WTC11 (cell line): ENCODE results near the gene KIF22.

Experiments
- FOXJ3 ChIP-seq: sonication (generic); formaldehyde crosslinking; IDR thresholded peaks from 2 replicates; pipeline ENCODE4 v1.9.0; 2021; ENCODE audit warnings: missing genetic modification reagents, mild to moderate bottlenecking, borderline replicate concordance
- JUN ChIP-seq: sonication (generic); formaldehyde crosslinking; IDR thresholded peaks from 2 replicates; pipeline ENCODE4 v1.8.0; 2023; ENCODE audit warnings: mild to moderate bottlenecking, missing genetic modification reagents
- NFE2L1 ChIP-seq: sonication (generic); formaldehyde crosslinking; IDR thresholded peaks from 2 replicates; pipeline ENCODE4 v1.8.1; 2023; ENCODE audit warnings: missing genetic modification reagents
- SP1 ChIP-seq: sonication (generic); formaldehyde crosslinking; conservative IDR thresholded peaks from 2 replicates; pipeline ENCODE4 v1.8.1; 2022; ENCODE audit warnings: missing genetic modification reagents
- ZNF232 ChIP-seq: sonication (generic); formaldehyde crosslinking; IDR thresholded peaks from 2 replicates; pipeline ENCODE4 v1.8.0; 2022; ENCODE audit warnings: mild to moderate bottlenecking, missing genetic modification reagents
- TF ChIP-seq, protein P1 (sequence below): fragments of 200-600 bp; IDR thresholded peaks from 2 replicates; pipeline ENCODE4 v1.8.0; 2022; ENCODE audit warnings: antibody characterized with exemption
- TF ChIP-seq, protein P2 (sequence below): sonication (generic); formaldehyde crosslinking; IDR thresholded peaks from 2 replicates; pipeline ENCODE4 v1.8.0; 2022; ENCODE audit warnings: mild to moderate bottlenecking, missing genetic modification reagents
- TF ChIP-seq, protein P3 (sequence below): sonication (generic); formaldehyde crosslinking; IDR thresholded peaks from 2 replicates; pipeline ENCODE4 v1.8.1; 2023; ENCODE audit warnings: mild to moderate bottlenecking, moderate library complexity, missing genetic modification reagents
- TF ChIP-seq, protein P4 (sequence below): sonication (generic); formaldehyde crosslinking; conservative IDR thresholded peaks from 2 replicates; pipeline ENCODE4 v1.8.1; 2022; ENCODE audit warnings: mild to moderate bottlenecking, missing genetic modification reagents
- TF ChIP-seq, protein P5 (sequence below): sonication (generic); formaldehyde crosslinking; IDR thresholded peaks from 2 replicates; pipeline ENCODE4 v1.8.0; 2023; ENCODE audit warnings: missing genetic modification reagents
- TF ChIP-seq, protein P6 (sequence below): sonication (generic); formaldehyde crosslinking; IDR thresholded peaks from 2 replicates; pipeline ENCODE4 v1.8.1; 2022; ENCODE audit warnings: low read depth, missing genetic modification reagents, borderline replicate concordance
- TF ChIP-seq, protein P7 (sequence below): sonication (generic); formaldehyde crosslinking; IDR thresholded peaks from 2 replicates; pipeline ENCODE4 v1.8.0; 2023; ENCODE audit warnings: missing genetic modification reagents, mild to moderate bottlenecking, borderline replicate concordance
- TF ChIP-seq, protein P8 (sequence below): sonication (generic); formaldehyde crosslinking; conservative IDR thresholded peaks from 2 replicates; pipeline ENCODE4 v1.8.1; 2023; ENCODE audit warnings: mild to moderate bottlenecking, low read depth, missing genetic modification reagents, moderate library complexity

DNA sequence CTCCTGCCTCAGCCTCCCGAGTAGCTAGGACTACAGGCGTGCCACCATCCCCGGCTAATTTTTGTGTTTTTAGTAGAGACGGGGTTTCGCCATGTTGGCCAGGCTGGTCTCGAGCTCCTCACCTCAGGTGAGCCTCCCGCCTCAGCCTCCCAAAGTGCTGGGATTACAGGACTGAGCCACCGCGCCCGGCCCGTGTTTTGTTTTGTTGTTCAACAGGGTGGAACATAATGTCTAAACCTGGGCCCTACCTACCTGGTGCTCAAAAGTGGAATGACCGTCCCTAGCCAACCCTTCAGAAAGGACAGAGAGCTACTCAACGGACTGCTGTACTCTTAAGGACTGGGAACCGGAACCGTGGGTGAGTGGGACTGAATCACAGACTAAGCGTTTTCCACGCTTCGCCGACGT is 772 bp upstream of the KIF22 start:
- TF ChIP-seq, protein P1, sequence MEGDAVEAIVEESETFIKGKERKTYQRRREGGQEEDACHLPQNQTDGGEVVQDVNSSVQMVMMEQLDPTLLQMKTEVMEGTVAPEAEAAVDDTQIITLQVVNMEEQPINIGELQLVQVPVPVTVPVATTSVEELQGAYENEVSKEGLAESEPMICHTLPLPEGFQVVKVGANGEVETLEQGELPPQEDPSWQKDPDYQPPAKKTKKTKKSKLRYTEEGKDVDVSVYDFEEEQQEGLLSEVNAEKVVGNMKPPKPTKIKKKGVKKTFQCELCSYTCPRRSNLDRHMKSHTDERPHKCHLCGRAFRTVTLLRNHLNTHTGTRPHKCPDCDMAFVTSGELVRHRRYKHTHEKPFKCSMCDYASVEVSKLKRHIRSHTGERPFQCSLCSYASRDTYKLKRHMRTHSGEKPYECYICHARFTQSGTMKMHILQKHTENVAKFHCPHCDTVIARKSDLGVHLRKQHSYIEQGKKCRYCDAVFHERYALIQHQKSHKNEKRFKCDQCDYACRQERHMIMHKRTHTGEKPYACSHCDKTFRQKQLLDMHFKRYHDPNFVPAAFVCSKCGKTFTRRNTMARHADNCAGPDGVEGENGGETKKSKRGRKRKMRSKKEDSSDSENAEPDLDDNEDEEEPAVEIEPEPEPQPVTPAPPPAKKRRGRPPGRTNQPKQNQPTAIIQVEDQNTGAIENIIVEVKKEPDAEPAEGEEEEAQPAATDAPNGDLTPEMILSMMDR = no peak
- no peak for TF ChIP-seq NFE2L1 (CRISPR knock-in tag)
- TF ChIP-seq, protein P2, sequence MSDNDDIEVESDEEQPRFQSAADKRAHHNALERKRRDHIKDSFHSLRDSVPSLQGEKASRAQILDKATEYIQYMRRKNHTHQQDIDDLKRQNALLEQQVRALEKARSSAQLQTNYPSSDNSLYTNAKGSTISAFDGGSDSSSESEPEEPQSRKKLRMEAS = no peak
- TF ChIP-seq, protein P3, sequence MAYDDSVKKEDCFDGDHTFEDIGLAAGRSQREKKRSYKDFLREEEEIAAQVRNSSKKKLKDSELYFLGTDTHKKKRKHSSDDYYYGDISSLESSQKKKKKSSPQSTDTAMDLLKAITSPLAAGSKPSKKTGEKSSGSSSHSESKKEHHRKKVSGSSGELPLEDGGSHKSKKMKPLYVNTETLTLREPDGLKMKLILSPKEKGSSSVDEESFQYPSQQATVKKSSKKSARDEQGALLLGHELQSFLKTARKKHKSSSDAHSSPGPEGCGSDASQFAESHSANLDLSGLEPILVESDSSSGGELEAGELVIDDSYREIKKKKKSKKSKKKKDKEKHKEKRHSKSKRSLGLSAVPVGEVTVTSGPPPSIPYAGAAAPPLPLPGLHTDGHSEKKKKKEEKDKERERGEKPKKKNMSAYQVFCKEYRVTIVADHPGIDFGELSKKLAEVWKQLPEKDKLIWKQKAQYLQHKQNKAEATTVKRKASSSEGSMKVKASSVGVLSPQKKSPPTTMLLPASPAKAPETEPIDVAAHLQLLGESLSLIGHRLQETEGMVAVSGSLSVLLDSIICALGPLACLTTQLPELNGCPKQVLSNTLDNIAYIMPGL (CRISPR knock-in tag) = no peak
- TF ChIP-seq, protein P4, sequence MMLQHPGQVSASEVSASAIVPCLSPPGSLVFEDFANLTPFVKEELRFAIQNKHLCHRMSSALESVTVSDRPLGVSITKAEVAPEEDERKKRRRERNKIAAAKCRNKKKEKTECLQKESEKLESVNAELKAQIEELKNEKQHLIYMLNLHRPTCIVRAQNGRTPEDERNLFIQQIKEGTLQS (CRISPR knock-in tag) = no peak
- TF ChIP-seq JUN (CRISPR knock-in tag) = no peak
- no peak for TF ChIP-seq SP1 (CRISPR knock-in tag)
- TF ChIP-seq, protein P5, sequence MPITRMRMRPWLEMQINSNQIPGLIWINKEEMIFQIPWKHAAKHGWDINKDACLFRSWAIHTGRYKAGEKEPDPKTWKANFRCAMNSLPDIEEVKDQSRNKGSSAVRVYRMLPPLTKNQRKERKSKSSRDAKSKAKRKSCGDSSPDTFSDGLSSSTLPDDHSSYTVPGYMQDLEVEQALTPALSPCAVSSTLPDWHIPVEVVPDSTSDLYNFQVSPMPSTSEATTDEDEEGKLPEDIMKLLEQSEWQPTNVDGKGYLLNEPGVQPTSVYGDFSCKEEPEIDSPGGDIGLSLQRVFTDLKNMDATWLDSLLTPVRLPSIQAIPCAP = no peak
- TF ChIP-seq FOXJ3 = no peak
- TF ChIP-seq, protein P6, sequence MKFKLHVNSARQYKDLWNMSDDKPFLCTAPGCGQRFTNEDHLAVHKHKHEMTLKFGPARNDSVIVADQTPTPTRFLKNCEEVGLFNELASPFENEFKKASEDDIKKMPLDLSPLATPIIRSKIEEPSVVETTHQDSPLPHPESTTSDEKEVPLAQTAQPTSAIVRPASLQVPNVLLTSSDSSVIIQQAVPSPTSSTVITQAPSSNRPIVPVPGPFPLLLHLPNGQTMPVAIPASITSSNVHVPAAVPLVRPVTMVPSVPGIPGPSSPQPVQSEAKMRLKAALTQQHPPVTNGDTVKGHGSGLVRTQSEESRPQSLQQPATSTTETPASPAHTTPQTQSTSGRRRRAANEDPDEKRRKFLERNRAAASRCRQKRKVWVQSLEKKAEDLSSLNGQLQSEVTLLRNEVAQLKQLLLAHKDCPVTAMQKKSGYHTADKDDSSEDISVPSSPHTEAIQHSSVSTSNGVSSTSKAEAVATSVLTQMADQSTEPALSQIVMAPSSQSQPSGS (CRISPR knock-in tag) = no peak
- no peak for TF ChIP-seq ZNF232 (CRISPR knock-in tag)
- TF ChIP-seq, protein P7, sequence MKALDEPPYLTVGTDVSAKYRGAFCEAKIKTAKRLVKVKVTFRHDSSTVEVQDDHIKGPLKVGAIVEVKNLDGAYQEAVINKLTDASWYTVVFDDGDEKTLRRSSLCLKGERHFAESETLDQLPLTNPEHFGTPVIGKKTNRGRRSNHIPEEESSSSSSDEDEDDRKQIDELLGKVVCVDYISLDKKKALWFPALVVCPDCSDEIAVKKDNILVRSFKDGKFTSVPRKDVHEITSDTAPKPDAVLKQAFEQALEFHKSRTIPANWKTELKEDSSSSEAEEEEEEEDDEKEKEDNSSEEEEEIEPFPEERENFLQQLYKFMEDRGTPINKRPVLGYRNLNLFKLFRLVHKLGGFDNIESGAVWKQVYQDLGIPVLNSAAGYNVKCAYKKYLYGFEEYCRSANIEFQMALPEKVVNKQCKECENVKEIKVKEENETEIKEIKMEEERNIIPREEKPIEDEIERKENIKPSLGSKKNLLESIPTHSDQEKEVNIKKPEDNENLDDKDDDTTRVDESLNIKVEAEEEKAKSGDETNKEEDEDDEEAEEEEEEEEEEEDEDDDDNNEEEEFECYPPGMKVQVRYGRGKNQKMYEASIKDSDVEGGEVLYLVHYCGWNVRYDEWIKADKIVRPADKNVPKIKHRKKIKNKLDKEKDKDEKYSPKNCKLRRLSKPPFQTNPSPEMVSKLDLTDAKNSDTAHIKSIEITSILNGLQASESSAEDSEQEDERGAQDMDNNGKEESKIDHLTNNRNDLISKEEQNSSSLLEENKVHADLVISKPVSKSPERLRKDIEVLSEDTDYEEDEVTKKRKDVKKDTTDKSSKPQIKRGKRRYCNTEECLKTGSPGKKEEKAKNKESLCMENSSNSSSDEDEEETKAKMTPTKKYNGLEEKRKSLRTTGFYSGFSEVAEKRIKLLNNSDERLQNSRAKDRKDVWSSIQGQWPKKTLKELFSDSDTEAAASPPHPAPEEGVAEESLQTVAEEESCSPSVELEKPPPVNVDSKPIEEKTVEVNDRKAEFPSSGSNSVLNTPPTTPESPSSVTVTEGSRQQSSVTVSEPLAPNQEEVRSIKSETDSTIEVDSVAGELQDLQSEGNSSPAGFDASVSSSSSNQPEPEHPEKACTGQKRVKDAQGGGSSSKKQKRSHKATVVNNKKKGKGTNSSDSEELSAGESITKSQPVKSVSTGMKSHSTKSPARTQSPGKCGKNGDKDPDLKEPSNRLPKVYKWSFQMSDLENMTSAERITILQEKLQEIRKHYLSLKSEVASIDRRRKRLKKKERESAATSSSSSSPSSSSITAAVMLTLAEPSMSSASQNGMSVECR (CRISPR knock-in tag) = no peak
- TF ChIP-seq, protein P8, sequence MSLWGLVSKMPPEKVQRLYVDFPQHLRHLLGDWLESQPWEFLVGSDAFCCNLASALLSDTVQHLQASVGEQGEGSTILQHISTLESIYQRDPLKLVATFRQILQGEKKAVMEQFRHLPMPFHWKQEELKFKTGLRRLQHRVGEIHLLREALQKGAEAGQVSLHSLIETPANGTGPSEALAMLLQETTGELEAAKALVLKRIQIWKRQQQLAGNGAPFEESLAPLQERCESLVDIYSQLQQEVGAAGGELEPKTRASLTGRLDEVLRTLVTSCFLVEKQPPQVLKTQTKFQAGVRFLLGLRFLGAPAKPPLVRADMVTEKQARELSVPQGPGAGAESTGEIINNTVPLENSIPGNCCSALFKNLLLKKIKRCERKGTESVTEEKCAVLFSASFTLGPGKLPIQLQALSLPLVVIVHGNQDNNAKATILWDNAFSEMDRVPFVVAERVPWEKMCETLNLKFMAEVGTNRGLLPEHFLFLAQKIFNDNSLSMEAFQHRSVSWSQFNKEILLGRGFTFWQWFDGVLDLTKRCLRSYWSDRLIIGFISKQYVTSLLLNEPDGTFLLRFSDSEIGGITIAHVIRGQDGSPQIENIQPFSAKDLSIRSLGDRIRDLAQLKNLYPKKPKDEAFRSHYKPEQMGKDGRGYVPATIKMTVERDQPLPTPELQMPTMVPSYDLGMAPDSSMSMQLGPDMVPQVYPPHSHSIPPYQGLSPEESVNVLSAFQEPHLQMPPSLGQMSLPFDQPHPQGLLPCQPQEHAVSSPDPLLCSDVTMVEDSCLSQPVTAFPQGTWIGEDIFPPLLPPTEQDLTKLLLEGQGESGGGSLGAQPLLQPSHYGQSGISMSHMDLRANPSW (CRISPR knock-in tag) = no peak
